Neural progenitor cell (in vitro differentiated cells): Measurements from ENCODE around the gene DDX56.

Experiments
- CTCF ChIP-seq: fragments of 200-600 bp; sonication (generic); IDR thresholded peaks from 2 replicates; pipeline ENCODE4 v1.5.1; 2017; ENCODE audit warnings: antibody characterized with exemption, mild to moderate bottlenecking
- EZH2 ChIP-seq: fragments of 200-600 bp; sonication (generic); IDR thresholded peaks from 2 replicates; pipeline ENCODE4 v1.6.1; 2017; ENCODE audit warnings: antibody characterized with exemption, mild to moderate bottlenecking, moderate library complexity

DNA sequence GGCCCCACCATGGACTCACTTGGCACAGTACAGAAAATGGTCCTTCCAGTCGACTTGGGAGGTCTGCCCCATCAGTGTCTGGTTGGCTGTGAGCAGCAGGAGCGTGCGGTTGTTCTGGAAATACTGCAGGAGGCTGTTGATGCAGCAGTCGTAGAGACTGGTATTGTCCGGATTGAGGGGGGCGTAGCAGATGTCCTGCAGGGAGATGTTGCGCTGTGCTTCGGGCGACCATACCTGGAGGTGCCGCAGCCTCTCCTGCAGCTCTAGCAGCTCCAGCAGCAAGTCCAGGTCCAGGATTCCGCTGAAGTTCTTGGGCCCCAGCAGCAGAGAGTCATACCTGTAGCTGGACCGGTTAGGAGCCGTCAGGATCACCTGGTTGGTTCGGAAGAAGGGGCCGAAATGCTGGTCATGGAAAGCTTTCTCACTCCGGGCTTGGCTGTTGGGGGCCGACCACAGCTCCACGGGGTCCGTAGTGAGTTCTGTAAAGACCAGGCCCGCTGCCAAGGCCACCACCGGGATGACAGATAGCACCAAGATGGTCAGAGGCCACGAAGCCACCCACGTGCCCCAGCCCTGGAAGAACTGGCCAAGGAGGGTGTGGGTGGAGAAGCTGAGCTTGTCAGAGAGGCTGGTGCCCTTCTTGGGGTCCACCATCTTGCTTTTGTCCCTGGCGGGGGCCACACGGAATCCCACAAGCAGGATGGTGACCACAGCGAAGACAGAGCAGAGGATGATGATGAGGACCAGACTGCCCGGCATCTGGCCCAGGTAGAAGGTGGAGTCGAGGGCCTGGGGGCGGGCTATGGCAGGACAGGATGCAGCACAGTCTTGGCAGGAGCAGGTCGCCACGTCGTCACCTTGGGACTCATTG lies 34.7 kb downstream of the DDX56 start:
- TF ChIP-seq CTCF, result no peak
- TF ChIP-seq EZH2, result no peak
